Inflammatory macrophage treated with lipopolysaccharide for 1 hour (primary cell): Measurements from ENCODE around the gene STON1.
"Not testable (repeated sequence)": the region's sequence is repeated elsewhere in the genome, so short reads cannot be mapped to it uniquely, and the experiment has no call there.

Experiments used
- DNase-seq, 2 donors: peaks; one replicate each; pipeline ENCODE4 v3.0.0-alpha.2; 2020 to 2022

Gene STON1

GRCh38 chr2:48622691-48623090 is 92.7 kb downstream of the STON1 start:
- not testable (repeated sequence) for DNase-seq

- DNase-seq = no peak
Observed at GRCh38 chr2:48624696-48625095, 94.7 kb downstream of the STON1 start.

GRCh38 chr2:48626047-48626446 is 96.1 kb downstream of the STON1 start:
- no peak for DNase-seq

GRCh38 chr2:48633143-48633542 is 103.2 kb downstream of the STON1 start:
- no peak for DNase-seq

GRCh38 chr2:48635786-48636185 is 105.8 kb downstream of the STON1 start:
- no peak for DNase-seq

GRCh38 chr2:48638261-48638660 is 108.3 kb downstream of the STON1 start:
- no peak for DNase-seq
